LNCaP clone FGC (cell line): ENCODE results near the gene DIO3.

ENCODE experiments used
- DNase-seq: peaks from one replicate; pipeline ENCODE4 v3.0.0-alpha.2; 2011; ENCODE audit warnings: low read depth
- H3K4me3 ChIP-seq: 2 replicates; pipeline ENCODE4 v1.5.1; 2011; ENCODE audit warnings: mild to moderate bottlenecking, low read depth, low read length, control low read depth
- TF ChIP-seq, protein P1 (sequence below): IDR thresholded peaks from 2 replicates; pipeline ENCODE4 v1.5.1; 2012; ENCODE audit warnings: mild to moderate bottlenecking; ENCODE audit not compliant: control insufficient read depth, insufficient read depth; ENCODE audit errors: extremely low read depth

The DIO3 gene

DNA sequence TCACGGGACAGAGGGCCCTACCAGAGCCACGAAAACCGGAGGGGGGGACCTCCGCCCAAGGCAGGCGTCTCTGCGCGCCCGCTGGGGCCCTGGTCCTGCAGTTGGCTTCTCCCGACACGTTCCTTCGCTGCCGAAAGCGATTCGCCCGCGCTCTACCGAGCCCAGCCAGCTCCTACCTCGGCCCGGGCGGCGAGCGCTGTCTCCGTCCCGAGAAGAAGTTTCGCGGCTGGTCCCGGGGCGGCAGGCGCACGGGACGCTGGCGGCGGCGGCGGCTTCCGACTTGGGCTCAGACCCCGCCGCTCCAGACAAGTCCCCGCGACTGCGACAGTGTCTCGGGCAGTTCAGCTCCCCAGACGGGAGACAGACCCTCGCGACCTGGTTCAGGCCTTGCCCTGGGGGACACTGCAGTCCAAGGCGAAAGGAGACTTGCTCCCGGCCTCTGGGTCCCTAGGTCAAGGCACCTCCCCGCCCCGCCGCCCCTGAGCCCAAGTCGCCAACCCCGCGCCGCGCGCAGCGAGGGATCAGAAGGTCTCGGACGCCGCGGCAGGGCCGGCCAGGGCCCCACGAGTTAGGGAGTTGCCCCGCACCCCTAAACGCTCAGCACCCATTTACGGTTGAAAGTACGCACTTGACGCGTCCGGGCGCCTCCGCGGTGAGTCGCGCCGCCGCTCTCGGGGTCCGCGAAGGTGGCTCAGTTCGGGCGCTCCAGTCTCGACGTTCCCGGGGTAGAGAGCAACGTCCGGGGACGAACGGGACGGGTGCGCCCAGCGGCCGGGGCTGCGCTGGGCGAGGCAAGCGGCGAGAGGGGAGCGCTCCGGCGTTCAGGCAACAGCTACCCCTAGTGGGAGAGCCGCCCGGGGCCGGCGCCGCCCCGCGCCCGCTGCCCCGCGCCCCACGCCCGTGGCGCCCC lies 1.4 kb upstream of the DIO3 start:
- H3K4me3 ChIP-seq: no peak overlapping the region
- TF ChIP-seq, protein P1, sequence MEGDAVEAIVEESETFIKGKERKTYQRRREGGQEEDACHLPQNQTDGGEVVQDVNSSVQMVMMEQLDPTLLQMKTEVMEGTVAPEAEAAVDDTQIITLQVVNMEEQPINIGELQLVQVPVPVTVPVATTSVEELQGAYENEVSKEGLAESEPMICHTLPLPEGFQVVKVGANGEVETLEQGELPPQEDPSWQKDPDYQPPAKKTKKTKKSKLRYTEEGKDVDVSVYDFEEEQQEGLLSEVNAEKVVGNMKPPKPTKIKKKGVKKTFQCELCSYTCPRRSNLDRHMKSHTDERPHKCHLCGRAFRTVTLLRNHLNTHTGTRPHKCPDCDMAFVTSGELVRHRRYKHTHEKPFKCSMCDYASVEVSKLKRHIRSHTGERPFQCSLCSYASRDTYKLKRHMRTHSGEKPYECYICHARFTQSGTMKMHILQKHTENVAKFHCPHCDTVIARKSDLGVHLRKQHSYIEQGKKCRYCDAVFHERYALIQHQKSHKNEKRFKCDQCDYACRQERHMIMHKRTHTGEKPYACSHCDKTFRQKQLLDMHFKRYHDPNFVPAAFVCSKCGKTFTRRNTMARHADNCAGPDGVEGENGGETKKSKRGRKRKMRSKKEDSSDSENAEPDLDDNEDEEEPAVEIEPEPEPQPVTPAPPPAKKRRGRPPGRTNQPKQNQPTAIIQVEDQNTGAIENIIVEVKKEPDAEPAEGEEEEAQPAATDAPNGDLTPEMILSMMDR: peak; percentile 39
- DNase-seq: no peak

DNA sequence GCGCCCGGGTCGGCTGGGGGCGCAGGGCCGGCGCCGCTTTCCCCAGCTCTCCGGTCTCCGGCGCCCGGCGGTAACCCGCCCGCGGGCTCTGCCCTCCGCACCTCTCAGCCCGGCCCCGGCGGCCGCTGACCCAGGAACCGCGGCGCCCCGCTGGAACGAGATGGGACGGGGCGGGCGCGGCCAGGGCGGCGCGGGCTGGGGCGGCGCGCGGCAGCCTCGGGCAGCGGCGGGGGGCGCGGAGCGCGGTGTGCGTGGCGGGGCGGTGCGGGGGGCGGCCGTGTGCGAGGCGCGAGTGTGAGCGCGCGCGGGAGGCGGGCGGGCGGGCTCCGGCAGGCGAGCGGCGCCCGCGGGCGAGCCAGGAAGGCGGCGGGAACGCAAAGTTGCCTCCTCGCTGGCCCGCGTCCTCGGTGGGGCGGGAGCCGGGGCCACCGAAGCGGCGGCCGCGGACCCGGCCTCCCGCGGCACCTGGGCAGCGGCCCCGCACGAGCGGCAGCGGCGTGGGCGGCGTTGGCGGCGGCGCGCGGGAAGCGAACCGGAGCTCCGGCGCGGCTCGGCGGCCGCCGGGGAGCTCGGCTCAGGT lies 671 bp upstream of the DIO3 start:
- no peak overlapping the region for H3K4me3 ChIP-seq

DNA sequence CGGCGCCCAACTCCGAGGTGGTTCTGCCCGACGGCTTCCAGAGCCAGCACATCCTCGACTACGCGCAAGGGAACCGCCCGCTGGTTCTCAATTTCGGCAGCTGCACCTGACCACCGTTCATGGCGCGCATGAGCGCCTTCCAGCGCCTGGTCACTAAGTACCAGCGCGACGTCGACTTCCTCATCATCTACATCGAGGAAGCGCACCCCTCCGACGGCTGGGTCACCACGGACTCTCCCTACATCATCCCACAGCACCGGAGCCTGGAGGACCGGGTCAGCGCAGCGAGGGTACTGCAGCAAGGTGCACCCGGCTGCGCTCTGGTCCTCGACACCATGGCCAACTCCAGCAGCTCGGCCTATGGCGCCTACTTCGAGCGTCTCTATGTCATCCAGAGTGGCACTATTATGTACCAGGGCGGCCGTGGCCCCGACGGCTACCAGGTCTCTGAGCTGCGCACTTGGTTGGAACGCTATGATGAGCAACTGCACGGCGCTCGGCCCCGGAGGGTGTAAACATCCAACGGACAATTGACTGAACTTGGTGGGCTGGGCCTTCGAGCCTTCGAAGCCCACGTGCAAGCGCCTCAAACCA lies 699 bp downstream of the DIO3 start:
- TF ChIP-seq, protein P1: no peak
- no peak overlapping the region for H3K4me3 ChIP-seq
- DNase-seq: no peak

More for the DNA sequence above, 671 bp upstream of the DIO3 start:
- DNase-seq: no peak
- TF ChIP-seq, protein P1: no peak

DNA sequence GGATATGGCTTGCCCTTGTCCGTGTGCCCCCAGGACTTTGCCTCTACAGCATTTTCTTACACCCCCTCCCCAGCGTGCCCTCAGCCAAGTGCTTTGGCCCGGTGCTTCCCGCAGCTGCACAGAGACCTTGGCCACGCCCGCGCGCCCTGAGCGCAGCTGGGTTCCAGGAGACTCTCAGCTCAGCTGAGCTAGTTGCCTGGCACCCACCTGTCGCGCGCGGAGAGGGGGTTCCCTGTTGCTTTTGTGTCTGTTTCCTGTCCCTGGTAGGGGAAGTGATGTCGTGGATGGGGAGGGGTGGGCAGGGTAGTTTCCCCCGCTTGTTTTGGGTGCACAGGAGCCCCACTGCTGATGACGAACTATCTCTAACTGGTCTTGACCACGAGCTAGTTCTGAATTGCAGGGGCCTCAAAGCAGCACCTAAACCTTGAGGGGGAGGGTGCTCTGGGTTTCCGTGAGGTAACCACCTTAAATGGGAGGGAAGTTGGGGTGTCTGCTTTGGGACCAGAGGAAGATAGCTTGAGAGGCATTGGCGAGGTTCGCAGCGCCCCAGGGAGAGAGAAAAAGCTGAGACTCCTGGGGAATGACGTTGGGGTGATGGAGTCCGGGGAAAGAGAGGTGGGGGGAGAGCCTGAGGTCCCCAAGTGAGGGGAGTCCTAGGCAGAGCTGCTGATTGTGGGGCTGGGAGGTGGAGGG lies 1.5 kb downstream of the DIO3 start:
- no peak for DNase-seq
- TF ChIP-seq, protein P1: no peak
- H3K4me3 ChIP-seq: no peak overlapping the region

DNA sequence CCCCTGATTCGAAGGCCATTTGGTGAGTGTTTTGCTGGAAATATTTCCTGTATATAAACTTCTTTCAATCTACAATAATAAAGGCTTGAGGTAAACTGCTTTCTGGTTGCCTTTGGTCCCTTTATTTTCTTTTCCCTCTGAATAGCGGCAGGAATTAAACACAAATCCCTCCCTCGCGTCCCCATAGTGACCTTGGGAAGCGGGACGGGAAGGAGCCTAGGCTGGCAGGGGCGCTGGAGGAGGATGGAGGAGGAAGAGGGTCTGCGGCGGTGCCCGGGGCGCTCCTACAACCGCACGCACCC lies 2.0 kb downstream of the DIO3 start:
- no peak for DNase-seq
- H3K4me3 ChIP-seq: no peak overlapping the region
- TF ChIP-seq, protein P1: no peak

DNA sequence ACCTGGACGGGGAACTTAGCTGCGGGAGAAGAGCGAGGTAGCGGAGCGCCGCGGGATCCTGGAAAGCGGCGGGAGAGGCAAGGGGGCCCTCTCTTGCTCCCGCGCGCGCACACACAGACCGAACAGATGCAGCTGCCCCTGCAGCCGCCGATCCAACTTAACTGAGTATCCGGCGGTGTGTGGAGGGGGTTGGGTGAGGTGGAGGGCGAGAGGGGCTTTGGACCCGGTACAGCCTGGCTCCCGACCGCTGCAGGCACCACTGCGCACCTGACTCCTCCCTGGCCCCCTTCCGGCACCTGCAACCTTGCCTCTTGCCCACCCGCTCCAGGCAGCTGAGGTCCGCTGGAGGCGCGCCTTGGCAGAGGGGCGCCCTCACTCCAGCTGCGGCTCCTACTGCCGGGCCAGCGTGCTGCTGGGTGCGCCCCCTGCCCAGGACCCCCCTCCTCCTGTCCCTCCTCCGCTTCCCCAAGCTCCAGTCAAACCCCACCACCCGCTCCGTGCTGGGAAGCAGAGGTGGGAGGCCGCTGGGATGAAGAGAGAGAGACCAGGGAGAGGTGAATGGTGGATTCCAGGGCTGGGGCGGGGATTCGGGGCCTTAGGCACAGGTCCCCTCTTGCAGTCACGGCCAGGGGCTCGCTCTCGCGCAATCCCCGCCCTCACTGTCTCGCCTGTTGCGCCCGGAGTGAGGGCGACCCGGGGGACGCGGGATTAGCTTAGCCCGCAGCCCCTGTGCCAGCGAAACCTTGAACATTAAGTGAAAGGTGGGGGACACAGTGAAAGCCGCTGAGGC lies 2.6 kb downstream of the DIO3 start:
- H3K4me3 ChIP-seq: no peak overlapping the region
- TF ChIP-seq, protein P1: no peak
- DNase-seq: no peak
